DND-41 (cell line): ENCODE measurements around the gene GPR32.
A peak's percentile ranks its signal among the peaks of the same experiment; 100 is the strongest.

Experiments
- ATAC-seq: fragments of 200-7000 bp; cut with Tn5 transposase; 3 replicates; pipeline ENCODE4 v1.9.1; 2021; ENCODE audit warnings: low read depth; ENCODE audit not compliant: insufficient read depth
- DNase-seq: peaks from one replicate; pipeline ENCODE4 v3.0.0-alpha.2; 2020
- H2AFZ ChIP-seq: 2 replicates; pipeline ENCODE4 v1.6.0; 2012; ENCODE audit warnings: low read depth, low read length
- H3K27ac ChIP-seq: 2 replicates; pipeline ENCODE4 v1.5.1; 2012; ENCODE audit warnings: low read length, inconsistent platforms
- H3K27me3 ChIP-seq: fragments of 200-600 bp; sonication (generic); 2 replicates; pipeline ENCODE4 v1.6.0; 2012; ENCODE audit warnings: low read length, mild to moderate bottlenecking, inconsistent platforms; ENCODE audit not compliant: insufficient read depth, poor library complexity
- H3K36me3 ChIP-seq: 2 replicates; pipeline ENCODE4 v1.5.1; 2012; ENCODE audit warnings: low read length, inconsistent platforms; ENCODE audit not compliant: insufficient read depth
- H3K4me1 ChIP-seq: 2 replicates; pipeline ENCODE4 v1.5.1; 2012; ENCODE audit warnings: mild to moderate bottlenecking, low read length; ENCODE audit not compliant: insufficient read depth
- H3K4me2 ChIP-seq: 2 replicates; pipeline ENCODE4 v1.6.0; 2012; ENCODE audit warnings: mild to moderate bottlenecking, moderate library complexity, low read length, inconsistent platforms; ENCODE audit not compliant: insufficient read depth
- H3K4me3 ChIP-seq, 2 experiments: fragments of 200-600 bp in 1 of 2; shearing (Covaris generic) in 1 of 2; 2 replicates each; pipeline ENCODE4 v1.5.1; 2012 to 2016; ENCODE audit warnings: inconsistent platforms in 2 of 2, low read length in 2 of 2, mild to moderate bottlenecking in 2 of 2, low read depth in 1 of 2, moderate library complexity in 1 of 2
- H3K79me2 ChIP-seq: 2 replicates; pipeline ENCODE4 v1.6.0; 2012; ENCODE audit warnings: low read length, inconsistent platforms; ENCODE audit not compliant: insufficient read depth
- H3K9ac ChIP-seq: 2 replicates; pipeline ENCODE4 v1.6.0; 2012; ENCODE audit warnings: low read depth, mild to moderate bottlenecking, inconsistent platforms, low read length, moderate library complexity
- H3K9me3 ChIP-seq: 2 replicates; pipeline ENCODE4 v1.5.1; 2012; ENCODE audit warnings: low read length, moderate library complexity, mild to moderate bottlenecking, inconsistent platforms; ENCODE audit not compliant: insufficient read depth, severe bottlenecking
- H4K20me1 ChIP-seq: 2 replicates; pipeline ENCODE4 v1.6.0; 2012; ENCODE audit warnings: low read length; ENCODE audit not compliant: insufficient read depth
- EZH2 ChIP-seq: IDR thresholded peaks from 3 replicates; pipeline ENCODE4 v1.6.1; 2012; ENCODE audit warnings: borderline replicate concordance, low read depth, mild to moderate bottlenecking, moderate library complexity, low read length, inconsistent platforms; ENCODE audit not compliant: severe bottlenecking
- TF ChIP-seq, protein P1 (sequence below): IDR thresholded peaks from 2 replicates; pipeline ENCODE4 v1.5.1; 2012; ENCODE audit warnings: borderline replicate concordance, low read length, moderate library complexity, mild to moderate bottlenecking; ENCODE audit not compliant: poor library complexity, severe bottlenecking; ENCODE audit errors: extremely low read depth

The GPR32 gene

DNA sequence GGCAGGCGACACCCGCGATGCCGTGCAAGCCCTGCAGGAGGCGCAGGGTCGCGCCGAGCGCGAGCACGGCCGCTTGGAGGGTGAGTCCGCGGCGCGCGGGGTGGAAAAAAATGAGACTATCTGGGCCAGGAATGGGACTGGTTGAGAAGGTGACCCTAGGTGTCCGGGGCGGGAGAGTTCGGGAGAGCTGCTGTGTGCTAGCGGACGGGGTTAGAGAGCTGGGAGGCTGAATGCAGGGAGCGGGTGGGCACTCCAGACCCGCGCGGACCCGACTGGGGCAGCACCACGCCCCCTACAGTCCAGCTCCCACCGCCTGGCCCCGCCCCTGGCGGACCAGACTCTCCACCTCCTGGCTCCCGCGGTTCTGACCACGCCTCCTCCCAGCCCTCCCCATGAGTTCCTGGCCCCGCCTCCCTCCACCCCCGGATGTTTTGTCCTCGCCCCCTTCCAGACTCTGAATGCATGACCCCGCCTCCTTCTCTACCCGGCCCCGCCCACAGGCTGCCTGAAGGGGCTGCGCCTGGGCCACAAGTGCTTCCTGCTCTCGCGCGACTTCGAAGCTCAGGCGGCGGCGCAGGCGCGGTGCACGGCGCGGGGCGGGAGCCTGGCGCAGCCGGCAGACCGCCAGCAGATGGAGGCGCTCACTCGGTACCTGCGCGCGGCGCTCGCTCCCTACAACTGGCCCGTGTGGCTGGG is 45.6 kb upstream of the GPR32 start:
- Histone ChIP-seq H3K27ac (peak overlapping the region; percentile 76), H2AFZ (peak overlapping the region; percentile 88), H3K79me2 (peaks cover 14% of the 10 kb centered on the region), H3K4me1 (peaks cover 27% of the 10 kb centered on the region), H3K4me3 (peak overlapping the region; percentile 29 to 71; a peak in 3 of 4 replicates), H3K36me3 (no peaks in the 10 kb centered on the region), H3K4me2 (peak overlapping the region; percentile 94), H3K27me3 (peaks cover 39% of the 10 kb centered on the region), H3K9me3 (no peaks in the 10 kb centered on the region), H4K20me1 (peaks cover 38% of the 10 kb centered on the region), H3K9ac (peak overlapping the region; percentile 62)
- ATAC-seq (peak; percentile 87), DNase-seq (peak; percentile 99)
- TF ChIP-seq EZH2 = peak; percentile 2
- TF ChIP-seq, protein P1, sequence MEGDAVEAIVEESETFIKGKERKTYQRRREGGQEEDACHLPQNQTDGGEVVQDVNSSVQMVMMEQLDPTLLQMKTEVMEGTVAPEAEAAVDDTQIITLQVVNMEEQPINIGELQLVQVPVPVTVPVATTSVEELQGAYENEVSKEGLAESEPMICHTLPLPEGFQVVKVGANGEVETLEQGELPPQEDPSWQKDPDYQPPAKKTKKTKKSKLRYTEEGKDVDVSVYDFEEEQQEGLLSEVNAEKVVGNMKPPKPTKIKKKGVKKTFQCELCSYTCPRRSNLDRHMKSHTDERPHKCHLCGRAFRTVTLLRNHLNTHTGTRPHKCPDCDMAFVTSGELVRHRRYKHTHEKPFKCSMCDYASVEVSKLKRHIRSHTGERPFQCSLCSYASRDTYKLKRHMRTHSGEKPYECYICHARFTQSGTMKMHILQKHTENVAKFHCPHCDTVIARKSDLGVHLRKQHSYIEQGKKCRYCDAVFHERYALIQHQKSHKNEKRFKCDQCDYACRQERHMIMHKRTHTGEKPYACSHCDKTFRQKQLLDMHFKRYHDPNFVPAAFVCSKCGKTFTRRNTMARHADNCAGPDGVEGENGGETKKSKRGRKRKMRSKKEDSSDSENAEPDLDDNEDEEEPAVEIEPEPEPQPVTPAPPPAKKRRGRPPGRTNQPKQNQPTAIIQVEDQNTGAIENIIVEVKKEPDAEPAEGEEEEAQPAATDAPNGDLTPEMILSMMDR = peak; percentile 80

DNA sequence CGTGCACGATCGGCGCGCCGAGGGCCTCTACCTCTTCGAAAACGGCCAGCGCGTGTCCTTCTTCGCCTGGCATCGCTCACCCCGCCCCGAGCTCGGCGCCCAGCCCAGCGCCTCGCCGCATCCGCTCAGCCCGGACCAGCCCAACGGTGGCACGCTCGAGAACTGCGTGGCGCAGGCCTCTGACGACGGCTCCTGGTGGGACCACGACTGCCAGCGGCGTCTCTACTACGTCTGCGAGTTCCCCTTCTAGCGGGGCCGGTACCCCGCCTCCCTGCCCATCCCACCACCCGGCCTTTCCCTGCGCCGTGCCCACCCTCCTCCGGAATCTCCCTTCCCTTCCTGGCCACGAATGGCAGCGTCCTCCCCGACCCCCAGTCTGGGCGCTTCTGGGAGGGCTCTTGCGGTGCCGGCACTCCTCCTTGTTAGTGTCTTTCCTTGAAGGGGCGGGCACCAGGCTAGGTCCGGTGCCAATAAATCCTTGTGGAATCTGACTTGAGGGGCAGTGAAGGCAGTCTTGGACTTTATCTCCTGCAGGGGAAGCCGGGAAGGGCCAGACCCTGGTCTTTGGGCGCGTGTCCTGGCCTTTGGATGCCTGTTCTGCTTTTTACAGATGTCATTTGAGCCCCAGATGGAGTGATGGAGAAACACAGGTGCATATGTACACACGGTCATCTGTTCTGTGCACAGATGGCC is 44.9 kb upstream of the GPR32 start:
- peak overlapping the region; percentile 62 for H3K9ac ChIP-seq
- peaks cover 27% of the 10 kb centered on the region for H3K4me1 ChIP-seq
- peak overlapping the region; percentile 29 to 57; a peak in 3 of 4 replicates for H3K4me3 ChIP-seq
- no peak for TF ChIP-seq EZH2
- TF ChIP-seq, protein P1 = no peak
- DNase-seq = no peak
- no peaks in the 10 kb centered on the region for H3K9me3 ChIP-seq
- H3K79me2 ChIP-seq = peaks cover 14% of the 10 kb centered on the region
- no peaks in the 10 kb centered on the region for H3K36me3 ChIP-seq
- peak; percentile 63 for ATAC-seq
- peak overlapping the region; percentile 82 for H3K4me2 ChIP-seq
- H4K20me1 ChIP-seq = peaks cover 34% of the 10 kb centered on the region
- peak overlapping the region; percentile 76 for H3K27ac ChIP-seq
- peaks cover 35% of the 10 kb centered on the region for H3K27me3 ChIP-seq
- H2AFZ ChIP-seq = peak overlapping the region; percentile 76

DNA sequence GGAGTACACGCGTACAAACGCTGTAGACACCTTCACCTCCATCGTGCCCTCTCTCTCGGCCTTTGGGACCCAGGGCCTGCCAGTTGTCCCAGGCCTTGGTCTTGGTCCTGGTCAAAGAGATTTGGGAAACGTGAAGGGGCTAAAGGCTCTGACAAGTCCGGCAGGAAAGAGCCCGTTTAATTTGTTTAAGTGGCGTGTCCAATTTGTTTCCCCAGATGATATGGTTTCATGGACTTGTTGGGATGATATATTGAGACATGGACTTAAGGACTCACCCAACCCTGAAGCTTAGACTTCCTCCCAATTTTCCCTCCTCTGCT is 44.4 kb upstream of the GPR32 start:
- Histone ChIP-seq H2AFZ (0 out of 2 replicates have a peak overlapping the region, but pooled peaks have one; percentile 76), H4K20me1 (peaks cover 32% of the 10 kb centered on the region), H3K9me3 (no peaks in the 10 kb centered on the region), H3K4me1 (peaks cover 27% of the 10 kb centered on the region), H3K27ac (peak overlapping the region; percentile 76), H3K79me2 (peaks cover 14% of the 10 kb centered on the region), H3K4me3 (peak overlapping the region; percentile 29 to 57; a peak in 3 of 4 replicates), H3K36me3 (no peaks in the 10 kb centered on the region), H3K4me2 (peak overlapping the region; percentile 82), H3K9ac (peak overlapping the region; percentile 62), H3K27me3 (peaks cover 30% of the 10 kb centered on the region)
- no peak for TF ChIP-seq EZH2
- TF ChIP-seq, protein P1 = no peak
- ATAC-seq (no peak), DNase-seq (no peak)
